NOMO-1 (cell line): ENCODE measurements around the gene CPSF3.
A peak's percentile ranks its signal among the peaks of the same experiment; 100 is the strongest.
"Not testable (repeated sequence)": the region's sequence is repeated elsewhere in the genome, so short reads cannot be mapped to it uniquely, and the experiment has no call there.

Source experiments
- DNase-seq, 2 experiments: peaks; one replicate each; lab custom pipeline; 2025; ENCODE audit not compliant: unreplicated experiment in 2 of 2; lab: John Stamatoyannopoulos, UW

Gene CPSF3

DNA sequence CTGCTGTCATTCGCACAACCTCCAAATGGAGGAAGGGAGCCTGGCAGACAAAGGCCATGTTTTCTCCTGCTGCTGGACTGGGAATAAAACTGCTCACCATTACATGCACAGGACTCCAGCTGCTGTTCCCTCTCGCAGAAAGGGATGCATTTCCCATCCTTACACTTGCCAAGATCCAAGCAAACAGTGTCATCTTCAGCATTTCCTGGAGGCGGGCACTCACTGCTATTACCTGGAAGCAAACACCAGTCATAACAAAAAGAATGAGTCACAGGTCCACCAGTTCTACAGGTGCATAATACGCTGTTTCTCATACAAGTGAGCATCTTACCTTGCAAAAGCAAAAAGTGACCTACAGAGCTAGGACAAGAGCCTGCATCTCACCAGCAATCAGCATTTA, 73.6 kb downstream of the CPSF3 start:
- no peak for DNase-seq

GRCh38 chr2:9498210-9498609, 74.8 kb downstream of the CPSF3 start:
- no peak for DNase-seq

- DNase-seq, result peak in 1 of 2 experiments; percentile 26
Observed at GRCh38 chr2:9508931-9509330, 85.5 kb downstream of the CPSF3 start.

DNA sequence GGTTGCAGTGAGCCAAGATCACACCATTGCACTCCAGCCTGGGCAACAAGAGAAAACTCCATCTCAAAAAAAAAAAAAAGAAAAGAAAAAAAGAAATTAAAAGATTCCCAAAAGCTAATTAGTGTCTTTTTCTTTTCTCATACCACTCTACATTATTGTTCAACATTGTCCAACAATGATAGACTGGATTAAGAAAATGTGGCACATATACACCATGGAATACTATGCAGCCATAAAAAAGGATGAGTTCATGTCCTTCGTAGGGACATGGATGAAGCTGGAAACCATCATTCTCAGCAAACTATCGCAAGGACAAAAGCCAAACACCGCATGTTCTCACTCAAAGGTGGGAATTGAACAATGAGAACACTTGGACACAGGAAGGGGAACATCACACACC, 90.5 kb downstream of the CPSF3 start:
- DNase-seq, result not testable (repeated sequence)

DNA sequence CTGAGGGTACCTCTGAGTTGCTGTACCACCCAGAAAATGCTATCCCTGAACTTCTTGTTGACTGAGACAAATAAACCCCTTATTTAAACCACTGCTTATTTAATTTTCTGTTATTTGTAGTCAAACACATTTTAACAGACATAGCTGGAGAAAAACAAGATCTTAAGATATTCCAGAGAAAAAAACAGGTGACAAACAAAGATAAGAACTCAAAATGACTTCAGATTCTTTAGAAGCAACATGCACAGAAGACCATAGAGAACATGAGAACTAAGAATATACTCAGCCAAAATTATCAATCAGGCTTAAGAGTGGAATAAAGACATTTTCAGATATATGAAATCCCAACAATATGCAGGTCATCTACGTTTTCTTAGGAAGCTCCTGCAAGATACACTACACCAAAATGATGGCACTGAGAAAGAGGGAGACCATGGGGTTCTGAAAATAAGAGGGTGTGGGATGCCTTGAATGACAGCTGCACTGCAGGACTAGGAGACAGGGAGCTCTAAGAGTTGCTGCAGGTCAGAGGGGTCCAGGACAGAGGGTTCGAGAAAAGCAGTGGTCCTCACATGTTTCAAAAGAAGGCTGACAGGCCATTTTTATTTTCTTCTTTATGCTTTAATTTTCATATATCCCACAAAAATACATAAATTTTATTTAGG, 93.8 kb downstream of the CPSF3 start:
- no peak for DNase-seq

GRCh38 chr2:9518163-9518562, 94.7 kb downstream of the CPSF3 start:
- no peak for DNase-seq

GRCh38 chr2:9518780-9519179, 95.3 kb downstream of the CPSF3 start:
- DNase-seq, result no peak

GRCh38 chr2:9519250-9519649, 95.8 kb downstream of the CPSF3 start:
- no peak for DNase-seq
